ENCODE data around the gene SCNN1A. TPM values are rescaled to one million over a fixed set of nuclear protein-coding genes. Genes with fewer than 3 reads are reported as not detected.

Gene SCNN1A
- total and polyA plus RNA-seq, 7 donors = 0.82 to 169 (median 7.2) TPM

GRCh38 chr12:6310771-6311610 is 64.4 kb downstream of the SCNN1A start:
- peak; percentile 56 for DNase-seq
- Histone ChIP-seq H3K27ac (peak overlapping the region in 1 of 4 donors; percentile 47), H3K36me3 (no peaks in the 10 kb centered on the region), H3K27me3 (peaks cover 12 to 18% (median 12%) of the 10 kb centered on the region in 3 donors), H3K4me1 (peaks cover 0 to 11% (median 10%) of the 10 kb centered on the region in 4 donors), H3K9me3 (no peaks in the 10 kb centered on the region), H3K4me3 (peak overlapping the region in 3 of 4 donors; percentile 28 to 38 (median 32))
- no peak for TF ChIP-seq CTCF (IDR thresholded peaks at IDR 0.05)
- TF ChIP-seq EP300 (IDR thresholded peaks at IDR 0.05) = no peak
- no peak for TF ChIP-seq POLR2AphosphoS5 (IDR thresholded peaks at IDR 0.05)
- TF ChIP-seq POLR2A (IDR thresholded peaks at IDR 0.05) = no peak
- WGBS, 2 donors = 5 to 18% methylated on average over 43 of the region's 43 CpGs
- intact Hi-C loops (cut with DNase I) = no loop called here

- Histone ChIP-seq H3K9me3 (no peaks in the 10 kb centered on the region), H3K27ac (no peak overlapping the region), H3K36me3 (no peaks in the 10 kb centered on the region), H3K4me1 (peaks cover 0 to 11% (median 10%) of the 10 kb centered on the region in 4 donors), H3K27me3 (peaks cover 12 to 18% (median 12%) of the 10 kb centered on the region in 3 donors), H3K4me3 (no peak overlapping the region)
- intact Hi-C loops (cut with DNase I) = no loop called here
- peak; percentile 65 for DNase-seq
- 62 to 67% methylated on average over 5 of the region's 5 CpGs for WGBS, 2 donors
- TF ChIP-seq CTCF (IDR thresholded peaks at IDR 0.05) (no peak), EP300 (IDR thresholded peaks at IDR 0.05) (no peak), POLR2AphosphoS5 (IDR thresholded peaks at IDR 0.05) (no peak), POLR2A (IDR thresholded peaks at IDR 0.05) (no peak)
These were observed 67.8 kb downstream of the SCNN1A start for GRCh38 chr12:6307529-6307928.

GRCh38 chr12:6306599-6307220 is 68.7 kb downstream of the SCNN1A start:
- Histone ChIP-seq H3K27me3 (peaks cover 12 to 18% (median 12%) of the 10 kb centered on the region in 3 donors), H3K9me3 (no peaks in the 10 kb centered on the region), H3K4me1 (peaks cover 0 to 11% (median 10%) of the 10 kb centered on the region in 4 donors), H3K27ac (no peak overlapping the region), H3K36me3 (no peaks in the 10 kb centered on the region), H3K4me3 (no peak overlapping the region)
- TF ChIP-seq POLR2A (IDR thresholded peaks at IDR 0.05) = no peak
- no peak for TF ChIP-seq CTCF (IDR thresholded peaks at IDR 0.05)
- no peak for TF ChIP-seq POLR2AphosphoS5 (IDR thresholded peaks at IDR 0.05)
- intact Hi-C loops (cut with DNase I) = no loop called here
- DNase-seq = peak; percentile 47
- WGBS, 2 donors = 94 to 96% methylated on average over 11 of the region's 11 CpGs

GRCh38 chr12:6306151-6306550 is 69.2 kb downstream of the SCNN1A start:
- intact Hi-C loops (cut with DNase I) = no loop called here
- peaks cover 11 to 16% (median 12%) of the 10 kb centered on the region in 3 donors for H3K27me3 ChIP-seq
- no peak for DNase-seq
- H3K4me3 ChIP-seq = no peak overlapping the region
- no peaks in the 10 kb centered on the region for H3K9me3 ChIP-seq
- H3K36me3 ChIP-seq = no peaks in the 10 kb centered on the region
- TF ChIP-seq POLR2AphosphoS5 (IDR thresholded peaks at IDR 0.05) (no peak), POLR2A (IDR thresholded peaks at IDR 0.05) (no peak), EP300 (IDR thresholded peaks at IDR 0.05) (no peak), CTCF (IDR thresholded peaks at IDR 0.05) (no peak)
- peaks cover 0 to 11% (median 10%) of the 10 kb centered on the region in 4 donors for H3K4me1 ChIP-seq
- no peak overlapping the region for H3K27ac ChIP-seq
- WGBS, 2 donors = 80 to 88% methylated on average over 6 of the region's 6 CpGs

Data from sigmoid colon (tissue), 7 donors.